ENCODE results near the gene CBR3. TPM values are rescaled to one million over a fixed set of nuclear protein-coding genes. Genes with fewer than 3 reads are reported as not detected.

CBR3 gene
- total and polyA plus RNA-seq, 7 experiments from 2014 or later, result 1.3 to 22.5 (median 5.6) TPM

DNA sequence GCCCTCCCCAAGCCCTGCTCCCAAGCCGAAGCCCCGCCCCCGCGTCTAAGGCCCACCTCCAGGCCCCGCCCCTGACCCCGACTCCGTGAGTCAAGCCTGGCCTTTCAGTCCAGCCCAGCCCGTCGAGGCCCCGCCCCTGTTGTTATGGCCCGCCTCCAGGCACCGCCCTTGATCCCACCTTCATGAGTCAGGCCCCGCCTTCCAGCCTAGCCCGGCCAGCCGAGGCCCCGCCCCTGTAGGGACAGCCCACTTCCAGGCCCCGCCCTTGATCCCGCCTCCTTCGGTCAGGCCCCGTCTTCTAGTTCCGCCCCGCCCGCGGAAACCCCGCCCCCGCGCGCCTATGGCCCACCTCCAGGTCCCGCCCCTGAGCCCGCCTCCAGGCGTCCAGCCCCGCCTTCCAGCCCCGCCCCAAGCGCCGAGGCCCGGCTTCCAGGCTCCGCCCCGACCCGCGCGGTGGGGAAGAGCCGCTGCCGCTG lies 21.5 kb downstream of the CBR3 start:
- H3K27me3 ChIP-seq (ENCODE audit: control insufficient read depth in 2 of 2, insufficient read depth in 2 of 2, low read length in 2 of 2), result no peaks in the 10 kb centered on the region
- Mint-ChIP-seq H3K9me3 (no peaks in the 10 kb centered on the region), H3K36me3 (peaks cover 0 to 7% (median 0%) of the 10 kb centered on the region in 5 donors), H3K27me3 (peaks cover 0 to 13% (median 0%) of the 10 kb centered on the region in 5 donors), H3K4me3 (peak overlapping the region; percentile 71 to 91 (median 86)), H3K27ac (peak overlapping the region in 8 of 9 donors; percentile 46 to 88 (median 58)), H3K4me1 (peaks cover 11 to 45% (median 33%) of the 10 kb centered on the region in 7 donors)
- CTCF ChIA-PET, result interaction anchor here (1.5 kb wide), 1 partner anchor 54 kb away, joined by 7 read pairs; no protein-coding TSS in a partner anchor
- H3K4me3 ChIP-seq (ENCODE audit: low read length), result peak overlapping the region; percentile 81
- intact Hi-C loops (cut with micrococcal nuclease), result loop anchor here (1.0 to 5.0 kb wide), 16 partner anchors 15 to 1406 kb away; partner anchors contain the start of genes CBR3 (in 2 of the 2), CHAF1B (in 2 of the 2), DYRK1A (in 2 of the 2) and MORC3 (in 2 of the 2)
- H3K27ac ChIP-seq (ENCODE audit: low read depth, low read length), result peak overlapping the region; percentile 81
- no peaks in the 10 kb centered on the region for H3K36me3 ChIP-seq (ENCODE audit: control insufficient read depth in 2 of 3, insufficient read depth in 3 of 3, low read length in 3 of 3)
- ATAC-seq, result peak; percentile 94
- peak; percentile 99 to 100 (median 100) for DNase-seq
- H3K9me3 ChIP-seq (ENCODE audit: control insufficient read depth in 2 of 3, low read length in 3 of 3), result no peaks in the 10 kb centered on the region
- POLR2A ChIA-PET, result interaction anchor here (1.1 to 2.3 kb wide), 7 partner anchors 10 to 165 kb away, joined by 3 to 10 read pairs (median 5); partner anchors contain the start of gene MORC3
- H3K4me1 ChIP-seq (ENCODE audit: control insufficient read depth in 2 of 2, insufficient read depth in 2 of 2, low read length in 2 of 2), result peaks cover 11% of the 10 kb centered on the region in 2 donors

DNA sequence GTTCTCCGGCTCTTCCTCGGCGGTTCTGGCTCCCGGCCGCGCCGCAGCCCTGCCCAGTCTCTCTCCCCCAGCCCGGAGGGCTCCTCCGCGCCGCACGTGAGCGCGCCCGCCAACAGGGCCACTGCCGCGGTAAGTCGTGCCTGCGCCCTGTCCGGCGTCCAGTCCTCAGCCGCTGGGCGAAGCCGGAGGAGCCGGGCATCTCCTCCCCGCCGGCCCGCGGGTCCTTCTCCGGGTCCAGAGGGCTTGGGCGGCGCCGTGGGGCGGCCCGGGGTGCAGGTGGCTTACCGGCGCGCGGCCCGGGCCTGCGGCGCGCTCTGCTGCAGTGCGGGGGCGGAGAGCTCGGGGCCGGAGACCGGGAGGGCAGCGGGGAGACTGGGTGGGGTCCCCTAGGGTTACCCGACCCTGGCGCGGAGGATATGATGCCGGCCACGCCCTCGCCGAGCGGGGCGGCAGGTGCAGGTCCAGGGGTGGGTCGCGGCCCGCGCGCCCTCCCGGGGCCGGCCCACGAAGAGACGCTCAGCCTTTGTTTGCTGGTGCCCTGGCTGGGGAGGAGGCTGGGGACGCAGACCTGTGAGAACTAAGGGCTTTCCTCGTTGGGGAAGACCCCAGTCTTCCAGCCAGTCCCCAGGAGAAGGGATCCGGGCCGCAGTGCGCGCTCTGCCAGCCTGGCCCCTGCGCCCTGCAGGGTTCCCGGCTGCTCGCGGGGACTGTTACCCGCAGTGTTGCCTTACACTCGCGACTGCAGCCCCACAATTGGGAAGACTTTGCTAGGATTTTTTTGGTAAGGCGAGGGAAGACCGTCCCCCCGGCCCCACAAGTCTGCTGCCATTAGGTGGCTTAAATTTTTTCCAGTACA lies 22.2 kb downstream of the CBR3 start, which contains the start of gene DOP1B:
DOP1B (plus strand) TSS at position 10 of the 856 bp plus-strand sequence. CDS start 7,910 bp downstream, outside the sequence.
- no peak for ATAC-seq
- Mint-ChIP-seq H3K4me1 (peaks cover 11 to 46% (median 32%) of the 10 kb centered on the region in 7 donors), H3K27me3 (peaks cover 0 to 13% (median 0%) of the 10 kb centered on the region in 5 donors), H3K27ac (peak within 1 kb of the TSS; percentile 1 to 88 (median 61)), H3K36me3 (peaks cover 0 to 8% (median 0%) of the 10 kb centered on the region in 5 donors), H3K9me3 (no peaks in the 10 kb centered on the region), H3K4me3 (peak within 1 kb of the TSS; percentile 73 to 91 (median 86))
- no peaks in the 10 kb centered on the region for H3K27me3 ChIP-seq (ENCODE audit: control insufficient read depth in 2 of 2, insufficient read depth in 2 of 2, low read length in 2 of 2)
- H3K36me3 ChIP-seq (ENCODE audit: control insufficient read depth in 2 of 3, insufficient read depth in 3 of 3, low read length in 3 of 3), result no peaks in the 10 kb centered on the region
- H3K9me3 ChIP-seq (ENCODE audit: control insufficient read depth in 2 of 3, low read length in 3 of 3), result no peaks in the 10 kb centered on the region
- peak within 1 kb of the TSS; percentile 81 for H3K4me3 ChIP-seq (ENCODE audit: low read length)
- H3K27ac ChIP-seq (ENCODE audit: low read depth, low read length), result peak within 1 kb of the TSS; percentile 81
- CTCF ChIA-PET, result no interaction called here
- DNase-seq, result peak in 3 of 9 donors; percentile 15 to 72 (median 45)
- intact Hi-C loops (cut with micrococcal nuclease), result loop anchor here (1.0 to 5.0 kb wide), 16 partner anchors 16 to 1405 kb away; partner anchors contain the start of genes CBR3 (in 2 of the 2), CHAF1B (in 2 of the 2), DYRK1A (in 2 of the 2) and MORC3 (in 2 of the 2)
- POLR2A ChIA-PET, result interaction anchor here (1.5 to 2.3 kb wide), 3 partner anchors 16 to 142 kb away, joined by 4 to 8 read pairs (median 5); no protein-coding TSS in a partner anchor
- peaks cover 11% of the 10 kb centered on the region in 2 donors for H3K4me1 ChIP-seq (ENCODE audit: control insufficient read depth in 2 of 2, insufficient read depth in 2 of 2, low read length in 2 of 2)

DNA sequence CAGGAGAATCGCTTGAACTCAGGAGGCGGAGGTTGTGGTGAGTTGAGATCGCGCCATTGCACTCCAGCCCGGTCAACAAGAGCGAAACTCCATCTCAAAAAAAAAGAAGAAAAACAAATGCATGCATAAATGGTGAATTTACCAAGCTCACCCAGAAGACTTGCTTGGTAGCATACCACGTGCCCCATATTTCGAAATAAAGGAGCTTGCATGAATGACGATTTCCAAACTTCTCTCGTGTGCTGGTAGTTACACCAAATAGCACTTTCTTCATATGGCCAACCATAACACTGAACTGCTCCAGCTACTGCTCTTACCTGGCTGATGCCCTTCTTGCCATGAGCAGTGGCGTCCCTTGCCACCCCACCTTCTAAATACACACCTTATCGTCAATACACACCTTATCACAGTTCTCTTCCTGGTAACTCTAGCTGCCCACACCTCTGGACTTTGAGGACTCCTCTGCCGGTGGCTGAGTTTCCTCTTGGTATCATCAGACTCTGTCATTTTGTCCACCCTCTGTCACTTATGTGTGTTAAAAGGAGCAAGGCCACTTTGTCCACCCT lies 24.6 kb downstream of the CBR3 start:
- no peak for DNase-seq
- ChIA-PET POLR2A (interaction anchor here (0.6 to 1.1 kb wide), 2 partner anchors 14 to 108 kb away, joined by 3 to 4 read pairs; no protein-coding TSS in a partner anchor), CTCF (interaction anchor here (0.7 kb wide), 1 partner anchor 107 kb away, joined by 4 read pairs; no protein-coding TSS in a partner anchor)
- H3K9me3 ChIP-seq (ENCODE audit: control insufficient read depth in 2 of 3, low read length in 3 of 3), result no peaks in the 10 kb centered on the region
- Mint-ChIP-seq H3K27ac (peak overlapping the region in 1 of 9 donors; percentile 2), H3K36me3 (peaks cover 0 to 10% (median under 1%) of the 10 kb centered on the region in 5 donors), H3K4me1 (peaks cover 11 to 57% (median 43%) of the 10 kb centered on the region in 7 donors), H3K9me3 (no peaks in the 10 kb centered on the region), H3K27me3 (peaks cover 0 to 7% (median 0%) of the 10 kb centered on the region in 5 donors), H3K4me3 (peak overlapping the region in 6 of 10 donors; percentile 16 to 75 (median 40))
- H3K27ac ChIP-seq (ENCODE audit: low read depth, low read length), result no peak overlapping the region
- no peak overlapping the region for H3K4me3 ChIP-seq (ENCODE audit: low read length)
- H3K27me3 ChIP-seq (ENCODE audit: control insufficient read depth in 2 of 2, insufficient read depth in 2 of 2, low read length in 2 of 2), result no peaks in the 10 kb centered on the region
- intact Hi-C loops (cut with micrococcal nuclease), result loop anchor here (5.0 kb wide), 4 partner anchors 913 to 1403 kb away; partner anchors contain the start of genes DYRK1A (in 2 of the 2), PIGP (in 1 of the 2), TTC3 (in 1 of the 2) and VPS26C (in 1 of the 2)
- no peak for ATAC-seq
- H3K36me3 ChIP-seq (ENCODE audit: control insufficient read depth in 2 of 3, insufficient read depth in 3 of 3, low read length in 3 of 3), result no peaks in the 10 kb centered on the region
- peaks cover 6 to 11% of the 10 kb centered on the region in 2 donors for H3K4me1 ChIP-seq (ENCODE audit: control insufficient read depth in 2 of 2, insufficient read depth in 2 of 2, low read length in 2 of 2)

DNA sequence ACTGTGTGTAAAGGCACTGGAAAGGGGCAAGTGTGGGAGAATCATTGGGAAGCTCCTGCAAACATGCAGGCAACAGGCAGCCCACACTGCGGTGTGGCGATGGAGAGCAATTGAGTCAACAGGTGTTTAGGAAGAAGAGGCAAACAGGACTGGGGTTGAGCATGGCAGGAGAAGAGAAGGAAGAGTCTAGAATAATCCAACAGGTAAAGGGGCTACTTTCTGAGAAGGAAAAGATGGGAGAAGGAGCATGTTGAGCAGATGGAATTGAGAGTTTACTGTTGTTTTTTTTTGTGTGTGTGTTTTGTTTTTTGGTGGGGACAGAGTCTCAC lies 25.9 kb downstream of the CBR3 start:
- peaks cover 0 to 3% of the 10 kb centered on the region in 2 donors for H3K4me1 ChIP-seq (ENCODE audit: control insufficient read depth in 2 of 2, insufficient read depth in 2 of 2, low read length in 2 of 2)
- intact Hi-C loops (cut with micrococcal nuclease), result no loop called here

DNA sequence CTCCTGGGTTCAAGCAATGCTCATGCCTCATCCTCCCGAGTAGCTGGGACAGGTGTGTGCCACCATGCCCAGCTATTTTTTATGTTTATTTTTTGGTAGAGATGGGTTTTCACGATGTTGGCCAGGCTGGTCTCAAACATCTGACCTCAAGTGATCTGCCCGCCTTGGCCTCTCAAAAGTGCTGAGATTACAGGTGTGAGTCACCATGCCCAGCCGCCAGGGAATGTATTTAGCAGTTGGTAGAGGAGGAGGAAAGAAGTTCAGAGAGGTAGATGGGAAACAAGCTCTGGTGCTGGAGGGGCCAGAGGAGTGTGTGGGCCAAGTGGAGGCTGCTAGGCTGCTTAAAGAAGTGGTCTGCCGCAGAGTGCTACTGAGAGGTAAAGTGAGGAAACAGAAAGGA lies 27.8 kb downstream of the CBR3 start:
- Mint-ChIP-seq H3K9me3 (no peaks in the 10 kb centered on the region), H3K4me1 (peaks cover 11 to 48% (median 33%) of the 10 kb centered on the region in 7 donors), H3K27me3 (no peaks in the 10 kb centered on the region), H3K4me3 (peak overlapping the region in 1 of 10 donors; percentile 29), H3K27ac (no peak overlapping the region), H3K36me3 (peaks cover 0 to 21% (median 17%) of the 10 kb centered on the region in 5 donors)
- ChIA-PET POLR2A (interaction anchor here (0.6 kb wide), 1 partner anchor 29 kb away, joined by 3 read pairs; no protein-coding TSS in a partner anchor), CTCF (interaction anchor here (1.4 kb wide), 1 partner anchor 11 kb away, joined by 3 read pairs; no protein-coding TSS in a partner anchor)
- Histone ChIP-seq H3K27ac (ENCODE audit: low read depth, low read length) (no peak overlapping the region), H3K27me3 (ENCODE audit: control insufficient read depth in 2 of 2, insufficient read depth in 2 of 2, low read length in 2 of 2) (no peaks in the 10 kb centered on the region), H3K36me3 (ENCODE audit: control insufficient read depth in 2 of 3, insufficient read depth in 3 of 3, low read length in 3 of 3) (peaks cover 0 to 15% (median 0%) of the 10 kb centered on the region in 3 experiments), H3K4me1 (ENCODE audit: control insufficient read depth in 2 of 2, insufficient read depth in 2 of 2, low read length in 2 of 2) (peaks cover 0 to 3% of the 10 kb centered on the region in 2 donors), H3K9me3 (ENCODE audit: control insufficient read depth in 2 of 3, low read length in 3 of 3) (no peaks in the 10 kb centered on the region), H3K4me3 (ENCODE audit: low read length) (no peak overlapping the region)
- intact Hi-C loops (cut with micrococcal nuclease), result no loop called here
- DNase-seq (no peak), ATAC-seq (no peak)

More for the DNA sequence above, 25.9 kb downstream of the CBR3 start:
- no peak overlapping the region for H3K4me3 Mint-ChIP-seq
- ChIA-PET CTCF (interaction anchor here (0.5 kb wide), 1 partner anchor 48 kb away, joined by 3 read pairs; no protein-coding TSS in a partner anchor), POLR2A (no interaction called here)
- no peak overlapping the region for H3K4me3 ChIP-seq (ENCODE audit: low read length)
- peaks cover 0 to 4% (median 0%) of the 10 kb centered on the region in 3 experiments for H3K36me3 ChIP-seq (ENCODE audit: control insufficient read depth in 2 of 3, insufficient read depth in 3 of 3, low read length in 3 of 3)
- no peak for DNase-seq
- no peaks in the 10 kb centered on the region for H3K9me3 ChIP-seq (ENCODE audit: control insufficient read depth in 2 of 3, low read length in 3 of 3)
- H3K4me1 Mint-ChIP-seq, result peaks cover 11 to 51% (median 35%) of the 10 kb centered on the region in 7 donors
- no peaks in the 10 kb centered on the region for H3K27me3 ChIP-seq (ENCODE audit: control insufficient read depth in 2 of 2, insufficient read depth in 2 of 2, low read length in 2 of 2)
- no peaks in the 10 kb centered on the region for H3K27me3 Mint-ChIP-seq
- H3K27ac ChIP-seq (ENCODE audit: low read depth, low read length), result no peak overlapping the region
- peaks cover 0 to 15% (median 8%) of the 10 kb centered on the region in 5 donors for H3K36me3 Mint-ChIP-seq
- ATAC-seq, result no peak
- no peaks in the 10 kb centered on the region for H3K9me3 Mint-ChIP-seq
- H3K27ac Mint-ChIP-seq, result peak overlapping the region in 1 of 9 donors; percentile 13
